Measurements from ENCODE around the gene ZNF407.

ZNF407 gene

DNA sequence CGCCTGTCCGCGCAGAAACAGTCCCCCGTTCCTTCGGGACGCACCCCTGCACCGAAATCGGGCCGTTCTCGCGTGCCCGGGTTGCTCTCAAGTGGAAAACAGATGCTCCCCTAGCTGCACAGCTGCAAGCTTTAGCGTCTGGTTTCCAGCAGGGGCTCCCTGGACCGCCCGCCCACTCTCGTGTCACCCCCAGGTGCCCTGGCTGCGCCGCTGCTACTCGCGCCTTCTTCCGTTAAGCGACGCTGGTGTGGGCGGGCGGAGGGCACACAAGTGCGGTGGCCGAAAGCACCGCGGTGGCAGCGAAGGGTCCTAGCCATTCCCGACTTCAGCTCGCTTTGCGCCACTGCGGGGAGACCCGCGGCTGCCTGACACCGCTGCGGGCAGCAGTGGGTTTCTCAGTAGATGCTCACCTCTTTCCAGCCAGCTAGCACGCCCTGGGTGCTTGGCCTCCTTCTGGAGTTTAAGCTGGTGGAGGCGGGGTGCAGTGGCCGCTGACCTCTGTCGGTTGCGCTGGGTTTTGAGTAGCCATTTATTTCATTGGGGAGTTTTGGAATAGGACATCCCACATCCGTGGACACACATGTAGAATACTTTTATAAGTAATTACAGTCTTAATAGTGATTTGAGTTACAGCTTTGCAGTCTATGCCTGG is 806 bp downstream of the ZNF407 start:
- H3K4me3 ChIP-seq (ENCODE audit: low read depth, low read length): peak overlapping the region; percentile 89
- TF ChIP-seq, protein P1, sequence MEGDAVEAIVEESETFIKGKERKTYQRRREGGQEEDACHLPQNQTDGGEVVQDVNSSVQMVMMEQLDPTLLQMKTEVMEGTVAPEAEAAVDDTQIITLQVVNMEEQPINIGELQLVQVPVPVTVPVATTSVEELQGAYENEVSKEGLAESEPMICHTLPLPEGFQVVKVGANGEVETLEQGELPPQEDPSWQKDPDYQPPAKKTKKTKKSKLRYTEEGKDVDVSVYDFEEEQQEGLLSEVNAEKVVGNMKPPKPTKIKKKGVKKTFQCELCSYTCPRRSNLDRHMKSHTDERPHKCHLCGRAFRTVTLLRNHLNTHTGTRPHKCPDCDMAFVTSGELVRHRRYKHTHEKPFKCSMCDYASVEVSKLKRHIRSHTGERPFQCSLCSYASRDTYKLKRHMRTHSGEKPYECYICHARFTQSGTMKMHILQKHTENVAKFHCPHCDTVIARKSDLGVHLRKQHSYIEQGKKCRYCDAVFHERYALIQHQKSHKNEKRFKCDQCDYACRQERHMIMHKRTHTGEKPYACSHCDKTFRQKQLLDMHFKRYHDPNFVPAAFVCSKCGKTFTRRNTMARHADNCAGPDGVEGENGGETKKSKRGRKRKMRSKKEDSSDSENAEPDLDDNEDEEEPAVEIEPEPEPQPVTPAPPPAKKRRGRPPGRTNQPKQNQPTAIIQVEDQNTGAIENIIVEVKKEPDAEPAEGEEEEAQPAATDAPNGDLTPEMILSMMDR (IDR thresholded peaks at IDR 0.05; ENCODE audit: control insufficient read depth, extremely low read depth, insufficient read depth): no peak
- DNase-seq (ENCODE audit: low read depth): no peak

DNA sequence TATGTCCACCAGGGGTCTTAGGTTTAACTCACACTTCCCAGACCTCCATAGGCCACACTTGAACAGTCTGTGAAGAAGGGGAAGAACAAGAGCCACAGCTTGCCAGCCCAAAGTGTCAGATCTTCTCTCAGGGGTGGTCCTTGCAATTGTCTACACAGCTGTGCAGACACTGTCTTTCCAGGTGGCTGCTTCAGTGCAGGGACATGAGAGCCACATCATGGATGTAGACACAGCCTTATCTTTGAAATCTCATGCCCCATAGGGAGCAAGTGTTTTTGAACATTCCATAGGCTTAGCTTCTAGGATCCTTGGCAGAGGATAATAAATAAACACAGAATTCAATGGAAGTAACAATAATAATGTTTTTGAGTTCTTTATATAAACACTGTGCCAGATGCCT is 6.7 kb downstream of the ZNF407 start:
- TF ChIP-seq, protein P1 (IDR thresholded peaks at IDR 0.05; ENCODE audit: control insufficient read depth, extremely low read depth, insufficient read depth): no peak
- DNase-seq (ENCODE audit: low read depth): no peak

DNA sequence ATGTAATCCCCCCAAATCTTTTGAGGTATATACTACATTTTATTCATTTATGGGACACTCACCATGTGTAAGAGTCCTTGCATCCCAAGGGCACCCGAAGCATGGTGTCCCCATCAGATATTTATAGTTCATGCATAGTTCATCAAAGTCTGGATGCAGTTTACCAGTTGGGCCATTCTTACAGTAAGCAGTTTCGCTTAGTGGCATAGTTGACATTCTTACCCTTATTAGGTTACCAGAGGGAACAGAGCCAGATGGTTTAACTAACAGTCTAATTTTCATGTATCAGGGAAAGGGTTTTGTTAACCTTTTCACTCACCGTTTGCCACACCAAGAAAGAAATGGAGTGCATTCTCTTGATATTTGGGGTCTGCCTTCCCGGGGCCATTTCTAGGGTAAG is 7.1 kb downstream of the ZNF407 start:
- no peak for DNase-seq (ENCODE audit: low read depth)
- H3K4me3 ChIP-seq (ENCODE audit: low read depth, low read length): no peak overlapping the region
- TF ChIP-seq, protein P1 (IDR thresholded peaks at IDR 0.05; ENCODE audit: control insufficient read depth, extremely low read depth, insufficient read depth): no peak

More for the DNA sequence above, 6.7 kb downstream of the ZNF407 start:
- H3K4me3 ChIP-seq (ENCODE audit: low read depth, low read length): no peak overlapping the region

DNA sequence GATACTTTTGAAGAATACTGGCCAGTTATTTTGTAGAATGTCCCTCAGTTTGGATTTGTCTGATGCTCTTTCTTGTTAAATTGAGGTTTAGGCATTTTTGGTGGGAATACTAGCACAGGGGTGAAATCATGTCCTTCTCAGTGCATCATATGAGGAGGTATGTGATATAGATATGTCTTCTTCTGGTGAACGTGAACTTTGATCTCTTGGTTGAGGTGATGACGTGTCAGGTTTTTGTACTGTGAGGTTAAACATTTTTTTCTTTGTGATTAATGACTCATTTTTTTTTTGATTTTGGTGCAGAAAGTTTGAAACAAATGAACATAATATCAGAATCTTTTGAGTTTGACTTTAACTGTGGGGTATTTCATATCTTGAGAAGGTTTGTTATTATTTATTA is 11.0 kb downstream of the ZNF407 start:
- DNase-seq (ENCODE audit: low read depth): no peak
- TF ChIP-seq, protein P1 (IDR thresholded peaks at IDR 0.05; ENCODE audit: control insufficient read depth, extremely low read depth, insufficient read depth): no peak
- H3K4me3 ChIP-seq (ENCODE audit: low read depth, low read length): no peak overlapping the region

DNA sequence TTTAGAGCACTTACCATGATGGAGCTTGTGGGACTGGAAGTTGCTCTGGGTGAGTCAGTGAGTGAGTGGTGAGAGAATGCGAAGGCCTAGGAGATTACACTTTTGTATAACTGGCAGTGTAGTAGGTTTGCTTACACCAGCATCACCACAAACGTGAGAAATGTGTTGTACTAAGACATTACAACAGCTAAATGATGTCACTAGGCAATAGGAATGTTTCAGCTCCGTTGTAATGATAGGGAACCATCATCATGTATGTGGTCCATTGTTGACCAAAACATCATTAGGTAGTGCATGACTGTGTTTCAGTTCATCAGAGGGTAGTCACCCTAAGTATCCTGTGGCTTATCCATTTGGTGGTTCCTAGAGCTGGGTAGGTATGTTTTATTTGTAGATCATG is 11.9 kb downstream of the ZNF407 start:
- TF ChIP-seq, protein P1 (IDR thresholded peaks at IDR 0.05; ENCODE audit: control insufficient read depth, extremely low read depth, insufficient read depth): no peak
- no peak overlapping the region for H3K4me3 ChIP-seq (ENCODE audit: low read depth, low read length)
- DNase-seq (ENCODE audit: low read depth): no peak

DNA sequence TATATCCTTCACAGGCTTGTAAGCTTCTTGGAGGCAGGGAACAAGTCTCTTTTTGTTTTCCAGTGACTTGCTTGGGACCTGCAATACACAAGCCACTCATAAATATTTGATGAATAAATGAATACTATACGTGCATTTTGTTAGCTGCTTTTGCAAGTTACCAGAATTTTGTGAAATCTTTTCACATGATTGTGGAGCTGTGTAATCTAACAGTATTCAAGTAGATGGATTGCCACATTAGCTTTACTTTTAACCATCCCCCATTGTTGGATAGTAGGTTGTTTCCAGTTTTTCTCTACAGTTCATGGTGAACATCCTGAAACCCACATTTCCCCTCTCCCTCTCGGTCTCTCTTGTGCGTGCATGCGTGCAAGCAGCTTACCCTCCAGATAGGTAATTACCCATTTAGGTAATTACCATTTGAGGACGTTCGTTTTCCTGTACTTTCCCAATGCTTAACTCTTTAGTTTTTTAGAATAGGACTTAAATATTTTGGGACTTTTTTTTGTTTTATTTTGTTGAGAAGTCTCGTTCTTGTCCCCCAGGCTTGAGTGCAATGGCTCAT is 12.5 kb downstream of the ZNF407 start:
- TF ChIP-seq, protein P1 (IDR thresholded peaks at IDR 0.05; ENCODE audit: control insufficient read depth, extremely low read depth, insufficient read depth): no peak
- H3K4me3 ChIP-seq (ENCODE audit: low read depth, low read length): no peak overlapping the region
- DNase-seq (ENCODE audit: low read depth): no peak

DNA sequence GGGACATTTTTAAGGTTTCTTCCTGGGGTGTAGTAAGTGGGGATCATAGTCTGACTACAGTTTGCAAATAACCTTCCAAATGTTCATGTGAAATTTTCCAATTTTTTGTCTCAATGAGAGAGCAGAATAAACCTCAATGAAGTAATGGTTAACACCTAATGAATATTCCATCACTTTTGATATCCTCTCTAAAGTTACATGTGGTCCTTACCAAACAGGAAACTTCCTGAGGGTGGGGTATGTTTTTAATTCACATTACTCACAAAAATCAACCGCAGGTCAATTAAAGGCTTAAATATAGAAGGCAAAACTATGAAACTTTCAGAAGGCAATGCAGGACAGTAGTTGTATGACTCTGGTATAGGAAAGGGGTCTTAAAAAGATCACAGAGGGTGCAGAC is 13.2 kb downstream of the ZNF407 start:
- TF ChIP-seq, protein P1 (IDR thresholded peaks at IDR 0.05; ENCODE audit: control insufficient read depth, extremely low read depth, insufficient read depth): no peak
- DNase-seq (ENCODE audit: low read depth): no peak

More for the DNA sequence above, 13.2 kb downstream of the ZNF407 start:
- H3K4me3 ChIP-seq (ENCODE audit: low read depth, low read length): no peak overlapping the region
